A549 (cell line): ENCODE results near the gene SMTNL2. TPM values are rescaled to one million over a fixed set of nuclear protein-coding genes. Genes with fewer than 3 reads are reported as not detected.

Experiments
- ATAC-seq, 2 experiments: fragments of 200-7000 bp in 1 of 2; fragments of >200 bp in 1 of 2; cut with Nextera tagmentation in 1 of 2; cut with Tn5 transposase in 1 of 2; 3 replicates each; pipeline versions ENCODE4 v1.8.0 to v1.9.1; 2018 to 2020; ENCODE audit warnings: mild to moderate bottlenecking in 1 of 2, moderate library complexity in 1 of 2
- CTCF ChIA-PET: fragments of 300-600 bp; sonication (Branson Sonifier 250); formaldehyde crosslinking; extraction: SDS; loops from one replicate; lab custom pipeline; 2021; ENCODE audit warnings: antibody characterized with exemption, inconsistent platforms; lab: Yijun Ruan, JAX
- POLR2A ChIA-PET: fragments of 350-600 bp; formaldehyde crosslinking; extraction: SDS; loops from one replicate; lab custom pipeline; 2021; ENCODE audit warnings: antibody characterized with exemption, inconsistent platforms; lab: Yijun Ruan, JAX
- DNase-seq, 2 experiments: peaks; one replicate each; pipeline versions ENCODE4 v3.0.0 to v3.0.0-alpha.2; 2011 to 2016; ENCODE audit warnings: low read depth in 1 of 2, low spot score in 1 of 2
- FAIRE-seq: peaks from 2 replicates; lab custom pipeline; 2011; peaks lifted over from hg19 to GRCh38; lab: Jason Lieb, UNC
- H3K27ac ChIP-seq, 2 experiments: fragments of >200 bp; sonication (Bioruptor Twin); formaldehyde crosslinking; 3 replicates each; pipeline ENCODE4 v1.5.1; 2016 to 2017
- H3K4me1 ChIP-seq: fragments of >200 bp; sonication (Bioruptor Twin); formaldehyde crosslinking; 3 replicates; pipeline ENCODE4 v1.6.1; 2016
- H3K4me2 ChIP-seq: fragments of >200 bp; sonication (Bioruptor Twin); formaldehyde crosslinking; 3 replicates; pipeline ENCODE4 v1.6.1; 2016
- H3K4me3 ChIP-seq: fragments of >200 bp; sonication (Bioruptor Twin); formaldehyde crosslinking; 3 replicates; pipeline ENCODE4 v1.5.1; 2016
- H3K9me3 ChIP-seq: fragments of >200 bp; sonication (Bioruptor Twin); formaldehyde crosslinking; 3 replicates; pipeline ENCODE4 v1.6.1; 2016
- BCL3 ChIP-seq: fragments of >200 bp; sonication (Bioruptor Twin); formaldehyde crosslinking; IDR thresholded peaks from 3 replicates; pipeline ENCODE4 v1.6.1; 2016
- CBX2 ChIP-seq: fragments of 200-600 bp; sonication (generic); IDR thresholded peaks from 2 replicates; pipeline ENCODE4 v1.6.1; 2016; ENCODE audit warnings: low read depth, mild to moderate bottlenecking, borderline replicate concordance
- CHD2 ChIP-seq: fragments of 150-350 bp; IDR thresholded peaks from 2 replicates; pipeline ENCODE4 v1.6.1; 2014; ENCODE audit warnings: low read length; ENCODE audit not compliant: partially characterized antibody
- E2F6 ChIP-seq: IDR thresholded peaks from 2 replicates; pipeline ENCODE4 v1.6.1; 2012; ENCODE audit warnings: low read depth, borderline replicate concordance
- EHF ChIP-seq: fragments of 250-450 bp; sonication (Bioruptor Pico); IDR thresholded peaks from 2 replicates; pipeline ENCODE4 v1.5.0; 2020; ENCODE audit warnings: mild to moderate bottlenecking
- FOSB ChIP-seq: fragments of 250-450 bp; sonication (Bioruptor Pico); IDR thresholded peaks from 2 replicates; pipeline ENCODE4 v1.5.0; 2020; ENCODE audit warnings: mild to moderate bottlenecking, moderate library complexity
- HES2 ChIP-seq: fragments of >200 bp; sonication (Bioruptor Twin); formaldehyde crosslinking; IDR thresholded peaks from 2 replicates; pipeline ENCODE4 v1.6.1; 2016
- HEYL ChIP-seq: fragments of 250-450 bp; sonication (Bioruptor Pico); IDR thresholded peaks from 2 replicates; pipeline ENCODE4 v1.8.0; 2021; ENCODE audit warnings: mild to moderate bottlenecking, moderate library complexity
- HOXB5 ChIP-seq: fragments of 250-450 bp; sonication (Bioruptor Pico); IDR thresholded peaks from 2 replicates; pipeline ENCODE4 v1.5.0; 2020; ENCODE audit warnings: mild to moderate bottlenecking, moderate library complexity
- JUN ChIP-seq, 2 experiments: fragments of >200 bp; sonication (Bioruptor Twin); formaldehyde crosslinking; IDR thresholded peaks; 2 replicates in 1 of 2; 3 replicates in 1 of 2; pipeline ENCODE4 v1.6.1; 2016 to 2017
- KDM1A ChIP-seq: fragments of 200-600 bp; sonication (generic); IDR thresholded peaks from 2 replicates; pipeline ENCODE4 v1.6.1; 2016; ENCODE audit warnings: low read depth, mild to moderate bottlenecking
- KDM5A ChIP-seq: fragments of 200-600 bp; sonication (generic); IDR thresholded peaks from 2 replicates; pipeline ENCODE4 v1.6.1; 2016; ENCODE audit warnings: antibody characterized with exemption, mild to moderate bottlenecking
- MAFK ChIP-seq: fragments of 450-650 bp; IDR thresholded peaks from 2 replicates; pipeline ENCODE4 v1.6.1; 2014; ENCODE audit not compliant: partially characterized antibody
- MAX ChIP-seq: IDR thresholded peaks from 2 replicates; pipeline ENCODE4 v1.6.1; 2012
- MAZ ChIP-seq: fragments of 150-350 bp; IDR thresholded peaks from 2 replicates; pipeline ENCODE4 v1.6.1; 2014; ENCODE audit warnings: antibody characterized with exemption, low read depth, low read length, borderline replicate concordance
- NFE2L2 ChIP-seq: fragments of 150-350 bp; conservative IDR thresholded peaks from 2 replicates; pipeline ENCODE4 v1.6.1; 2014; ENCODE audit warnings: low read length
- POLR2A ChIP-seq: IDR thresholded peaks from 2 replicates; pipeline ENCODE4 v1.6.1; 2012; ENCODE audit warnings: mild to moderate bottlenecking, low read length
- REST ChIP-seq: fragments of 200-600 bp; sonication (generic); IDR thresholded peaks from 2 replicates; pipeline ENCODE4 v1.6.1; 2016; ENCODE audit warnings: antibody characterized with exemption, mild to moderate bottlenecking, moderate library complexity
- SMC3 ChIP-seq: fragments of >200 bp; sonication (Bioruptor Twin); formaldehyde crosslinking; IDR thresholded peaks from 3 replicates; pipeline ENCODE4 v1.6.1; 2018; ENCODE audit warnings: inconsistent platforms
- SREBF2 ChIP-seq: fragments of 450-650 bp; IDR thresholded peaks from 2 replicates; pipeline ENCODE4 v1.6.1; 2014; ENCODE audit warnings: mild to moderate bottlenecking, moderate library complexity
- TFCP2L1 ChIP-seq: fragments of 250-450 bp; sonication (Bioruptor Pico); IDR thresholded peaks from 2 replicates; pipeline ENCODE4 v1.5.0; 2021; ENCODE audit warnings: mild to moderate bottlenecking
- WGBS: methylation state at CpG from one replicate; pipeline ENCODE4 v1.1.6; 2017; ENCODE audit errors: missing lambda C conversion rate; 5-methylcytosine and 5-hydroxymethylcytosine counted together
- polyA plus RNA-seq, 4 experiments: library from polyadenylated mRNA; depleted of rRNA in 3 of 4; stranded (reverse); fragments of >200 nt; fragmentation: RNase III in 1 of 4; extraction: RNeasy Plus Mini Kit Qiagen cat#74134 plus additional on column Dnase treatment in 1 of 4; gene quantifications; 2 replicates in 3 of 4; 3 replicates in 1 of 4; pipeline ENCODE4 v1.2.3, GENCODE V29; 2011 to 2017

Gene SMTNL2
- polyA plus RNA-seq, 2 of the 4 experiments (the other 2 are of a cell fraction): 0.05 to 0.06 TPM

GRCh38 chr17:4542726-4543191, 41.6 kb upstream of the SMTNL2 start:
- no peaks in the 10 kb centered on the region for H3K4me1 ChIP-seq
- H3K4me3 ChIP-seq: no peak overlapping the region
- H3K27ac ChIP-seq: no peak overlapping the region
- FAIRE-seq (no peak), ATAC-seq (no peak), DNase-seq (no peak)
- WGBS: 96% methylated on average over 19 of the region's 19 CpGs
- ChIA-PET CTCF (interaction anchor here (0.9 to 13.0 kb wide), 9 partner anchors 9 to 346 kb away, joined by 3 to 99 read pairs (median 4); no protein-coding TSS in a partner anchor), POLR2A (interaction anchor here (1.2 to 2.6 kb wide), 3 partner anchors 9 to 12 kb away, joined by 3 to 13 read pairs (median 3); partner anchors contain the start of gene MYBBP1A)
- no peaks in the 10 kb centered on the region for H3K9me3 ChIP-seq
- TF ChIP-seq HES2: no peak
- TF ChIP-seq, all 56 proteins: peak for 0
- H3K4me2 ChIP-seq: no peak overlapping the region

GRCh38 chr17:4543557-4544026, 40.7 kb upstream of the SMTNL2 start:
- H3K4me3 ChIP-seq: no peak overlapping the region
- no peak for FAIRE-seq
- WGBS: 90% methylated on average over 19 of the region's 19 CpGs
- no peak for TF ChIP-seq E2F6
- TF ChIP-seq SMC3: no peak
- TF ChIP-seq HEYL (CRISPR knock-in tag): no peak
- TF ChIP-seq MAFK: no peak
- TF ChIP-seq FOSB (CRISPR knock-in tag): no peak
- no peak for TF ChIP-seq JUN (IDR thresholded peaks at IDR 0.05)
- TF ChIP-seq MAZ: no peak
- no peak for TF ChIP-seq BCL3
- no peak for TF ChIP-seq CHD2
- TF ChIP-seq MAX: no peak
- no peak for TF ChIP-seq SREBF2
- no peak for TF ChIP-seq HOXB5 (CRISPR knock-in tag)
- H3K9me3 ChIP-seq: no peaks in the 10 kb centered on the region
- H3K4me1 ChIP-seq: no peaks in the 10 kb centered on the region
- no peak for ATAC-seq
- no peak overlapping the region for H3K27ac ChIP-seq
- H3K4me2 ChIP-seq: no peak overlapping the region
- no peak for DNase-seq
- ChIA-PET CTCF (interaction anchor here (1.1 to 13.0 kb wide), 6 partner anchors 11 to 122 kb away, joined by 3 to 99 read pairs (median 4); partner anchors contain the start of gene MYBBP1A), POLR2A (interaction anchor here (1.2 to 2.6 kb wide), 2 partner anchors 9 to 12 kb away, joined by 3 to 13 read pairs; partner anchors contain the start of gene MYBBP1A)

GRCh38 chr17:4544135-4544950, 40.0 kb upstream of the SMTNL2 start:
- H3K4me3 ChIP-seq: no peak overlapping the region
- H3K27ac ChIP-seq: no peak overlapping the region
- POLR2A ChIA-PET: interaction anchor here (1.2 to 2.6 kb wide), 2 partner anchors 10 to 11 kb away, joined by 3 to 13 read pairs; partner anchors contain the start of gene MYBBP1A
- CTCF ChIA-PET: interaction anchor here (1.1 to 13.0 kb wide), 5 partner anchors 11 to 345 kb away, joined by 3 to 99 read pairs (median 4); partner anchors contain the start of gene MYBBP1A
- peaks cover 3% of the 10 kb centered on the region; the same call in 1 of the 3 replicates for H3K4me1 ChIP-seq
- FAIRE-seq (no peak), ATAC-seq (no peak), DNase-seq (no peak)
- no peaks in the 10 kb centered on the region for H3K9me3 ChIP-seq
- TF ChIP-seq KDM5A (no peak), CBX2 (no peak), KDM1A (no peak), TFCP2L1 (no peak), EHF (CRISPR knock-in tag) (no peak), SMC3 (no peak), MAZ (no peak), REST (no peak), NFE2L2 (no peak), POLR2A (no peak)
- 96% methylated on average over 32 of the region's 37 CpGs for WGBS
- H3K4me2 ChIP-seq: no peak overlapping the region
